Activated effector memory CD4-positive, alpha-beta T cell treated with anti-CD3 and anti-CD28 coated beads, Interleukin-2, amount 50 U/mL, for 16 hours (primary cell): ENCODE results near the gene PLCD1.
A peak's percentile ranks its signal among the peaks of the same experiment; 100 is the strongest.
"Not testable (repeated sequence)": the region's sequence is repeated elsewhere in the genome, so short reads cannot be mapped to it uniquely, and the experiment has no call there.

Experiments used
- DNase-seq: peaks from one replicate; pipeline ENCODE4 v3.0.0-alpha.2; 2020

PLCD1 gene

DNA sequence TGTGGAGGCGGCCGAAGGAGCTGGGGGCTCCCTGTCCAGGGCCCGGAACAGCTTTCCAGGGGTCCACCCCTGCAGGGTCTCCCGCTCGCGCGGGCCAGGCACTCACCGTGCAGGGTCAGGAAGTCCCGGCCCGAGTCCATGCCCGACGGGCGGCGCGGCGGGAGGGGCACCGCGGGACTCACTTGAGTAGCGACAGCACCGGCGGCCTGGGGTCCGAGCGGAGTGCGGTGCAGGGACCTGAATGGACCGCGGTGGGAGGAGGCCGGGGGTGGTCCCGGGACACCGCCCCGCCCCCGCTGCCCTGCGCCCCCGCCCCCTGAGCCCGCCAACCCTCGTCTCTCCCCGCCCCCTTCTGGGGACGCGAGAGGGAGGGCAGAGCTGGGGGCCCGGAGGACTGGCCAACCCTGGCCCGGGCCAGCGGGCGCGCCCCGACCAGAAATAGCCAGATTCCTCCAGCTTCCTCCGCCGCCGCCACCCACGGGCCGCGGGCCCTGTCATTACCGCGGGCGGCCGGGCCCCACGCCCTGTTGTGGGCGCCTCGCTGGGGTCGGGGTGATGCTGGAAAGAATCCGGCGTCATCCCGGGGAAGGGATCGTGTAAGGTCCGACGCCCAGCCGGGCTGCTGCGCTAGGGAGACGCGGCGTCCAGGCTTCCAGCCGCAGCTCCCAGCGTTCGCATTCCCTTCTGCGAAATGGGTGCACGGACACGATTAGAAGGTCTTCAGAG is at the start of gene PLCD1:
TSS of gene PLCD1 (minus strand) at position 243 of the 726 bp plus-strand sequence. CDS start at position 140, 103 bp downstream.
- DNase-seq = peak; percentile 80

DNA sequence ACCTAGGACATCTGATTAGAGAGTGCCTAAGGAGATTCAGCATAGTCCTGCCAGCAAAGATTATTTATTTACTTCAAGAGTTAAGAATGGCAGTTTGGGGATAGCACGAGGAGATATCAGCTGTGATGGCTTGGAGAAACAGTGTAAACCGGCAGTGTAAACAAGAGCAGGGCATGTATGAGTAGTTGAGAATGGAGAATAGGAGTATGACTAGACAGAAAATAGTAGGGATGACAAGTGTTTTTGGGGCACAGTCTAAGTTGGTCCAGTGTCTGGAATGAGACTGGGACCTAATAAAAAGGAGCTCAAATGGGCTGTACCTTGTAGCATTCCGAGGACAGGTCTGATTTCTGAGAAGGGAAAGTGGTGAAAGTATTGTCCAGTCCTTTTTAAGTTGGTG is 47.6 kb upstream of the PLCD1 start:
- not testable (repeated sequence) for DNase-seq

DNA sequence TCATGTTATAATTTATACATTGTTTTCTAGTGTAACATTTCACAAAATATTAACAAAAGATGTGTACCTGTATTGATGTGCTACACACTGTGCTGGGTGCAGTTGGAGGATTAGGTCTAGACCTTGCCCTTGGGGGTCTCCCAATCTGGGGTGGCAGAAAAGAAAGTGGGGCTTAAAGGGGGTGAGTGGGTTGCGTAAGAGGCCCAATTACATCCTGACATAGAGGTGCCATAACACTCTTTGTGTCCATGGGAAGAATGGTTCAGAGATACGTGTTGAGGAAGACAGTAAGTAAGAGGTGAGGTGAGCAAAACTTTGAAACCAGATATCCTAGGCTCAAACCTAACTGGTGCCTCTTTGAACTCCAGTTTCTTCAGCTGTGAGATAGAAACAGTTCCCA is 40.6 kb upstream of the PLCD1 start:
- DNase-seq = no peak

DNA sequence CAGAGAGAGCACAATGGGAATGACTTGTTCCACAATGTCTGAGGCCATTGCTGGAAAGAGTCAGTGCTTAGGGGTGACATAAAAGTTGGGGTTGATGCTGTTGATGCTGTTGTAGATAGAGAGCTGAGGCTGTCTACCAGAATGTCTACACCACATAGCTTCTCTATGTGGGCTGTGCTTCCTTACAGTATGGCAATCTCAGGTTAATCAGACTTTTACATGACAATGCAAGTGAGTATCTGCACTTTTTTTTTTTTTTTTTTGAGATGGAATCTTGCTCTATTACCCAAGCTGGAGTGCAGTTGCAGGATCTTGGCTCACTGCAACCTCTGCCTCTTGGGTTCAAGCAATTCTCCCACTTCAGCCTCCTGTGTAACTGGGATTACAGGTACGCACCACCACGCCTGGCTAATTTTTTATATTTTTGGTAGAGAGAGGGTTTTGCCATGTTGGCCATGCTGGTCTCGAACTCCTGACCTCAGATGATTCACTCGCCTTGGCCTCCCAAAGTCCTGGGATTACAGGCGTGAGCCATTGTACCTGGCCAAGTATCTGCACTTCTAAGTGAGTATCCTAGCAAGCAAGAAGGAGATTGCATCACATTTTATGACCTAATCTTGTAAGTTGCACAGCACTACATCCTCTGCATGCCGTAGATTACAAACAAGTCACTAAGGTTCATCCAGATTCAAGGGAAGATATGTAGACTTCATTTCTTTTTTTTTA is 38.2 kb upstream of the PLCD1 start:
- no peak for DNase-seq

DNA sequence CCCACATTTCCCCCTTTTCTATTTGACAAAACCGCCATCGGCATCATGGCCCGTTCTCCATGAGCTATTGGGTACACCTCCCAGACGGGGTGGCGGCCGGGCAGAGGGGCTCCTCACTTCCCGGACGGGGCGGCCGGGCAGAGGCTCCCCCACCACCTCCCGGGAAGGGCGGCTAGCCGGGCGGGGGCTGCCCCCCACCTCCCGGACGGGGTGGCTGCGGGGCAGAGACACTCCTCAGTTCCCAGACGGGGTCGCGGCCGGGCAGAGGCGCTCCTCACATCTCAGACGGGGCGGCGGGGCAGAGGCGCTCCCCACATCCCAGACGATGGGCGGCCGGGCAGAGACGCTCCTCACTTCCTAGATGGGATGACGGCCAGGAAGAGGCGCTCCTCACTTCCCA is 35.0 kb upstream of the PLCD1 start:
- not testable (repeated sequence) for DNase-seq

DNA sequence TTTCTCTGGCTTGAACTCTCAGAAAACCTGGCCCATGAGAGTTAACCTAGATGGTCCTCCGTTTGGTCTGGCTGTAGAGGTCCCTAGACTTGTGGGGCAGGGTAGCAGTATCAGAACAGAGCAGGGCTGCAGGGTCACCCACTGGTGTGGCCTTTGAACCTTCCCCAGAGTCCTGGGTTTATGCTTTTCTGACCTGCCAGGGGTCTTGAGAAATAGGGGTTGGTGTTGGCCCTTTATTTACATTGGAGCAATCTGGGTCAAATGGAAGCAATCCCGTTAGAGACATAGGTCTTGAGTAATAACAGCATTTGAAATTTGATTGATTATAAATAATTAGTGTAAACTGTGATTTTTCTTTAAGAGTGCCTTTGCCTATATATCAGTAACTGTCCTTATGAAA is 33.4 kb upstream of the PLCD1 start:
- DNase-seq = no peak

DNA sequence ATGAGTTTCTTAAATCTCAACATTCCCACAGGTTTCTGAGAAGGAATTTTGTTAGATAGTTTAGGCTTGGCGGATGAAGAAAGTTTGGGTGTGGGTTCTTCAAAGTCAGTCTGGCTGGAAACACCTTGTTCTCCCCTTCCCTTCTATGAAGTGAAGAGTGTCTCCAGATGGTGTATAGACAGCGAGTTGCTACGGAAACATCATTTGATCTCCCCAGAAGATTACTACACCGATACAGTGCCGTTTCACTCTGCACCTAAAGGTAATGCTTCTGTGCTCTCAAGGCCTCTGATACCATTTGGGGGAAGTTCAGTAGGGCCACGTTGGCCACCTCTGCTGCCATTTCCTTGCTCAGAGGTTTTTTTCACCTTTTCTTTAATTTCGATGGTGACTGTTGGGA is 30.1 kb upstream of the PLCD1 start:
- no peak for DNase-seq

DNA sequence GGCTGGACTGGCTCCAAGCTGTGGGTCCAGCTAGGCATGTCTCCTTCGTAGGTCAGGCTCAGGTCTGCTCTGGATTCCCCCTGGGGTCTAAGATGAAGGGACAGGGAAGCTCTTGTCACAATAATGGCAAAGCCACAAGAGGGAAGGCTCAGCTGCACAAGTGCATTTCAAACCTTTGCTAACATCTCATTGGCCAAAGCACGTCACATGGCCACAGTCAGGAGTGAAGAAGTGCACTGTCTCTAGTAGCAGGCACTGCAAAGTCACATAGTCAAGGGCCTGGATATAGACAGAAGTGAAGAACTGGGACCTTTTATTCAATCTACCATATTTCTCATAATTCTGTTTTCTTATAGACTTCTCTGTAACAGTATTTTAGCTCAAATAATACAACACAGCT is 29.7 kb upstream of the PLCD1 start:
- DNase-seq = no peak

DNA sequence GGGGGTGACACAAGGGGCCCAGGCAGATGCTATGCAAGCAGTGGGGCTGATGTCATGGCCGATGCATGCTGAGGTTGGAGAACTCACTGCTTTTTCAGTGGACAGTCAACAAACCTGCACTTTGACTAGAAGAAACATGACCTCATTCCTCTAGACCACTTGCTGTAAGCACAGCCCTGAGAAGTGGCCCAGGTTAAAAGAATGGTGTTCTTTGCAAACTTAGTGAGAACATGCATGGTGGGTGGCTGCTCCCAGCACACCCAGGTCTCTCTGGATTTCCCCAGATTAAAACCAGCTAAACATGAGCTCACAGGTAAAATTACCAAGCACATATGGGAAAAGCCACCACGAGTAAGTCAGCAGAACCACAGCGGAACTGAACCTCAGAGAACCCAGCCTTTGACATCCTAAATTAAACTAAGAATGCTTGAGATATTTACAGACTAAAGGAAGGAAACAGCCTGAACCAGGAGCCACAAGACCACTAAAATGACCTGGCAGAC is 25.1 kb upstream of the PLCD1 start:
- DNase-seq = no peak

DNA sequence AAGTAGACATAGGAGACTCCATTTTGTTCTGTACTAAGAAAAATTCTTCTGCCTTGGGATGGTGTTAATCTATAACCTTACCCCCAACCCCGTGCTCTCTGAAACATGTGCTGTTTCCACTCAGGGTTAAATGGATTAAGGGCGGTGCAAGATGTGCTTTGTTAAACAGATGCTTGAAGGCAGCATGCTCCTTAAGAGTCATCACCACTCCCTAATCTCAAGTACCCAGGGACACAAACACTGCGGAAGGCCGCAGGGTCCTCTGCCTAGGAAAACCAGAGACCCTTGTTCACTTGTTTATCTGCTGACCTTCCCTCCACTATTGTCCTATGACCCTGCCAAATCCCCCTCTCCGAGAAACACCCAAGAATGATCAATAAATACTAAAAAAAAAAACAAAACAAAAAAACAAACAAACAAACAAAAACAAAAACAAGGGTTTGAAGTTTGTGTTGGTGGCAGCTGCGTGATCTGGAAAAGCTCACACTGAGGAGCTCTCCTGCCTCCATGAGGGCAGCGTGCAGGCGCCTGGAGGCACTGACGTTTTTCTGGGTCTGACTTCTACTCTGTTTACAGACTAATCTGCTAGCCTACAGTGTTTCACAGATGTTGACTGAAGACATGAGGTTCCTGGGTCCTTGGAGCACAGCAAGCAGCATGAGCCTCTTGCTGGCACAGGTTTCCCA is 24.5 kb upstream of the PLCD1 start:
- DNase-seq = not testable (repeated sequence)

DNA sequence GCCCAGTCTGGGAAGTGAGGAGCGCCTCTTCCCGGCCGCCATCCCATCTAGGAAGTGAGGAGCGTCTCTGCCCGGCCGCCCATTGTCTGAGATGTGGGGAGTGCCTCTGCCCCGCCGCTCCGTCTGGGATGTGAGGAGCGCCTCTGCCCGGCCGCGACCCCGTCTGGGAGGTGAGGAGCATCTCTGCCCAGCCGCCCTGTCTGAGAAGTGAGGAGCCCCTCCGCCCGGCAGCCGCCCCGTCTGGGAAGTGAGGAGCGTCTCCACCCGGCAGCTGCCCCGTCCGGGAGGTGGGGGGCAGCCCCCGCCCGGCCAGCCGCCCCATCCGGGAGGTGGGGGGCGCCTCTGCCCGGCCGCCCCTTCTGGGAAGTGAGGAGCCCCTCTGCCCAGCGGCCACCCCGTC is 23.8 kb upstream of the PLCD1 start:
- not testable (repeated sequence) for DNase-seq

DNA sequence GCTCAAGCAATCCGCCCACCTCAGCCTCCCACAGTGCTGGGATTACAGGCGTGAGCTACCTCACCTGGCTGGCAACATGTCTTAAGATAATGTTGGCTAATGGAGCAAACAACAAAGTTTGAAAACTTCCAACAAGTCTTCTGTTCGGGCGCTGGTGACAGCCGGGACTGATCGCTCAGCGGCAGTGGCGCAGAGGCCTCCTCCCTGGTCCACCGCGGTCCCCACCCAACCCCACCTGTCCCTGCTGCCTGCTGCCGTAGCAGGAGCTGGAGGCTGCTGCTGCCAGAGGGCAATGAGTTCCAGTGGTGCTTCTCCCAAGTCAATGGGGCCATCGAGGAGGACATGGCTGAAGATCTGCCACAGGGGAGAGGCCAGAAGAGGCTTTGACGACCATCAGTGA is 21.7 kb upstream of the PLCD1 start:
- DNase-seq = no peak

DNA sequence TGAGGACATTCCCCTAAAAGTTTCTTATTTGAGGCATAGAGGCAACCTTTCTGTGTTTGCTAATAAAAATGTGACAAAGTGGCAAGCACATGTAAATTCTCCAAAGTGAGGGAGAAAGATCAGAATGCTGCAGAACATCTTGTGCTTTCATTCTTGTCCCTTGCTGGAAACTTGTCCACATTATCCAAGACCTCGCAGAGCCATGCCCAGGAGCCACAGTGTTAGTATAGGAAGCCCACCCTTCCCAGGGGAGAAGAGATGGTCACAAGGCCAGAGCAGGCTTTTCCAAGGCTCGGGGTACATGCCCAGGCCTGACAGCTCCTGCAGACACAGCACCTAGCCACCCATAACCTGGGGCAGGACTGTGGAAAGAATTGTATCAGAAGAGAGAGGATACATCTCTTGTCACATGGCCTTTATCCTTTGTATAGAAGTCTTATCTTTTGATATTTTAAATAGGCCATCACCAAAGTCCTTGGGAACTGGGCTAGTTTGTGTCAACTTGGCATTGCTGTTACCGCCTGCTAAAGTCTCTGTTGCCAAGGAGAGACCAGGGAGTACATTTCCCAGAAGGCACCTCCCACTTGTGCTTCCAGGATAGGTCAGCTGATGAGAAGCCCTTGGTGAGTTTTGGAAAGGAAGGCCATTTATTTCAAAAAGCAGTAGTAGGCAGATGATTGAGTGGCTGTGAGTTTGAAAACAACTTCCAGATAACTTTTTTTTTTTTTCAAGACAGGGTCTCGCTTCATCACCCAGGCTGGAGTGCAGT is 20.1 kb upstream of the PLCD1 start:
- DNase-seq = no peak

DNA sequence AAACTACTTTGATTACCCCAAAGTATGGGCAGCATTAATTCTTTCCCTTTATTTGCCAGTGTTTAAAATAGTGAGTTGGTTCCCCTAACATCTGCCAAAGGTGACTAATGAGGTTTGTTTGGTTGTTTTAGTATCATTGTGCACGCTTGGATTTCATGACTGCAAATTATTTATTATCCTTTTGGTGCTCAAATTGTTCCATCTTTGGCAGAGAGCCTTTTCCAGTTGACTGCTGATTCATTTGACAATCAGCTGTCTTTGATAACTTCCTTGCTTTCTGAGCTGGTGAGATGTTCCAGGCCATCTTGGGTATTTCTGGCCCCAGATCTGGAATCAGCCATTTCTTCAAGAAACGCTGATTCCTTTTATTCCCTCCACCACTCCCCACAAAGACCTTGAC is 18.5 kb upstream of the PLCD1 start:
- no peak for DNase-seq

DNA sequence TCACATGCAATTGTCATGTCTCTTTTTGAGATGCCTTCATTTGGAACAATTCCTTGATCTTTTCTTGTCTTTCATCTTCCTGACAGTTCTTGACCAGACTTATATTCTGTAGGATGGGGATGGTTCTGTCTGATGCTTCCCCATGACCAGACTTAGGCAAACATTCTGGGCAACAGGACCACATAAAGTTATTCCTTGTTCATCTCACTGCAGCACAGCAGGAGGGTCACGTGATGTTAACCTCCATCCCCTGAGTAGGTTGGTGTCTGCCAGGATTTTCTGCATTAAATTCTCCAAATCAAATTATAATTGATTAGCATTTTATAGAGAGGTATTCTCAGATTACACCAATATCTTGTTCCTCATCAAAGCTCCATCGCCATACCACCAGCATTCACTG is 17.4 kb upstream of the PLCD1 start:
- no peak for DNase-seq

DNA sequence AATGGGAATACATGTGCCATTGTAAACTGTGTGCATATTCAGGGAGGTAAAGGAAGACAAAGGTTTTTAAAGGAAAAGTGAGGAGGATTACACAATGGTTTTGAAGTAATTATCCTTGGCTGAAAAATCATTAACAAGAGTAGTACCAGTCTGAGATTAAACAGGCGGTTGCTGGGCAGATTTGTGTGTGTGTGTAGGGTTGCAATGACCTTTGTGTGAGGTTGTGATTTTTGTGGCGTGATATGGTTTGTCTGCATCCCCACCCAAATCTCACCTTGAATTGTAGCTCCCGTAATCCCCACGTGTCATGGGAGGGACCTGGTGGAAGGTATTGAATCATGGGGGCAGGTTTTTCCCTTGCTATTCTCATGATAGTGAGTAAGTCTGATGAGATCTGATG is 16.6 kb upstream of the PLCD1 start:
- DNase-seq = no peak

DNA sequence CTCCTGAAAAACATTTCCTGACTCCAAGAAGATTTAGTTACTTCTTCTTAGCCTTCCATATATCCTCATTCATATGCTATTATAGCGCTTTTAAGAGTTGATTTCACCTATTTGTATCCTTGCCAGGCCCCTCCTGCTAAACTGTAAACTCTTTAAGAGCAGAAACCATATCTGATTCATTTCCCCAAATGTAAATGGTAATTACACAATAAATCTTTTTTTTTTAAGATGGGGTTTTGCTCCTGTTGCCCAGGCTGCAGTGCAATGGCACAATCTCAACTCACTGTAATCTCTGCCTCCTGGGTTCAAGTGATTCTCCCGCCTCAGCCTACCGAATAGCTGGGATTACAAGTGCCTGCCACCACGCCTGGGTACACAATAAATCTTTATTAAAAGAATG is 14.0 kb upstream of the PLCD1 start:
- DNase-seq = no peak

DNA sequence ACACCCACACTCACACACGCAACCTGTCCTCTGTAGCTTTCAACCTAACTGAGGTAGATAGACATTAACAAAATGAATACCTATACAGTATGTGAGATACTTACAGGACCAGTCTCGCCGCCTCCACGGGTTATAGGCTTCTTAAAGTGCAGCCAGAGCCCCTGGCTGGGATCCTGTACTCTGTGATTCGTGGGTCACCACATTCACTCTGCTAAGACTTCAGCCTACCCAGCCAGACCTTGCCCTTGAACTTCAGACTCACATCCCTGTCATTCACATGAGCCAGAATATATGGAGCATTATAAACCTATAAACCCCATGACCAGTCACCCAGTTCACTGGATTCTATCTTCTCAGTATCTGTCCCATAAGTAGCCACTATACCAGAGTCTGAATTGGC is 11.0 kb upstream of the PLCD1 start:
- DNase-seq = no peak

DNA sequence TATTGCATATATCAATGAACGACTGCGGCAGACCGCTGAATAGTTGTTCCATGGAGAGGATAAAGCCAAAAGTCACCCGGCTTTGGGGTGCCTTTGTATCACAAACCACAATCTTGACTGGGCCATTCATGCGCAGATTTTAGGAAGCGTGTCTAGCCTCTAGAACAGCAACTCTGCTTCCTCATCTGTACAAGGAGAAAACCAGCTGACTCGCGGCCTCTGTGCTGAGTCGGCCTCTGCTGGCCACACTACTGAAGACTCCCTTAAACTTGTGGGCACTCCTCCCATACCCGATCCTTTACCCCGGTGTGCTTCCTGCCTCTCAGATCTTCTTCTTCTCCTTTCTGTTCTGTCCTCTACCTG is 10.4 kb upstream of the PLCD1 start:
- DNase-seq = peak; percentile 81

DNA sequence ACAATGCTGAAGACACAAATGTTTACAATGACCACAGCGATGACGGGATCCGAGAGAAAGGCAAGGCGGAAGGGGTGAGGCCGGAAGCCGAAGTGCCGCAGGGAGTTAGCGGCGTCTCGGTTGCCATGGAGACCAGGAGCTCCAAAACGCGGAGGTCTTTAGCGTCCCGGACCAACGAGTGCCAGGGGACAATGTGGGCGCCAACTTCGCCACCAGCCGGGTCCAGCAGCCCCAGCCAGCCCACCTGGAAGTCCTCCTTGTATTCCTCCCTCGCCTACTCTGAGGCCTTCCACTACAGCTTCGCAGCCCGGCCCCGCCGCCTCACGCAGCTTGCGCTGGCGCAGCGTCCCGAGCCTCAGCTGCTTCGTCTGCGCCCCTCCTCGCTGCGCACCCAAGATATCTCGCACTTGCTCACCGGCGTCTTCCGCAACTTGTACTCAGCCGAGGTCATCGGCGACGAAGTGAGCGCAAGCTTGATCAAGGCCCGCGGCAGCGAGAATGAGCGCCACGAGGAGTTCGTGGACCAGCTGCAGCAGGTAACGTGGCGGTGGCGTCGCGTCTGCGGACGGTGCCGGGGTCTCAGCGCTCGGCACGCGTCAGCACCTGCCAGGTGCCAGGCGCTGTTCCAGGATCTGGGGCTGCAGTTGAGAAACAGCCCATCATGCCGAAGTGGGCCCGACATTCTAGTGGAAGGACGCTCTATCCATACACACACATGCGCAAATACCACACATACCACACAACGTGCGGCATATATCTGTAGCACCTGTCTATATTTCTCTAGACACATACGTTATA is 9.9 kb upstream of the PLCD1 start, which contains the start of gene DLEC1:
TSS of gene DLEC1 (plus strand) at position 108 of the 798 bp plus-strand sequence. CDS start at position 126, 18 bp downstream.
- DNase-seq = peak; percentile 92

DNA sequence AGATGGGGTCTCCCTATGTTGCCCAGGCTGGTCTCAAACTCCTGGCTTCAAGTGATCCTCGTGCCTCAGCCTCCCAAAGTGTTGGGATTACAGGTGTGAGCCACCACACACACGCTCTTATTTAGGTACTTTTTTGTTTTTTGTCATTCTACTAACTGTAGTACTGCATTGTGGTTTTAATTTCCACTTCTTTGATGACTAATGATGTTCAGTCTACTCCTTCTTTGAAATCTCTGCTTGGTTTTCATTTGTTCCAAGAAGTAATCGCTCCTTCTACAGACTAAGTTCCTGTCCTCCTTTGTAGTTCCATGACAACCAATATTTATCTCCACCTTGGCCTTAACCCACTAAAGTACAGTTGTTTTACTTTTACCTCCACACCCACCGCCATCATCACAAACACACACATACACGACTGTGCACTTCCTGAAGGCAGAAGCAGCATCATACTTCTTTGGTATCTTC is 9.0 kb upstream of the PLCD1 start:
- peak; percentile 76 for DNase-seq

DNA sequence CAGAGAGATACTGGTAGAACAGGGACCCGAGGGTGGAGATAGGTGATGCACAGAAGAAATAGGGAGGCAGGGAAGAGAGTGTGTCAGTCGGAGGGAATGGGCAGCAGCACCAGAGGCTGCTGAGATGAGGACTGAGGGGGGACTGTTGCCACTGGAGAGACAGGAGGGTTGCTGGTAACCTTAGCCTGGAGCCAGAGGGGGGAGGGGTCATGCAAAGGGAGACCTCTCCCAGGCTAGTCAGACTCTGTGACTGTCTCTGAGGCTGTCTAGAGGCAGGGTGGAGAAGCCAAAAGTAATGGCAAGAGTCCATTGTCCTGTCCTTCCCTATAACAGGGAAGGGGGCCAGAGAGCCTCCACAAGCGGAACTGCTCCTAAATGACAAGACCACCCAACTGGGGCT is 7.5 kb upstream of the PLCD1 start:
- DNase-seq = no peak
